ENCODE results near the gene PAK2.

DNA sequence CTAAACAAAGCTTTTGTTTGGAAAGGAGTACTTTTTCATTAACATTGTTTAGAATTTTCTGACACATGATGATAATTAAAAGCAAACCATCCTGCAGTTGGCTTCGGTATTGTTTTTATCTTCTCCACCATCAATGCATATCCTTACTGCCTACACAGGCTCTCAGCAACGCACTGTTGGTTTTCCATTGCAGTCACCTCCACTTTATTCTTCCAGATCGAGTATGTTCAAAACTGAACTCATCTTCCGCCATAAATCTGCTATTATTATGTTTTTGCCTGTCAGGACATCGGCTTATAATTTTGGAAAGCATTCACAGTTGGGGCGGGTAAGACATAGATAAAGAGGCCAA lies 127.5 kb downstream of the PAK2 start:
- TF ChIP-seq, protein P1, sequence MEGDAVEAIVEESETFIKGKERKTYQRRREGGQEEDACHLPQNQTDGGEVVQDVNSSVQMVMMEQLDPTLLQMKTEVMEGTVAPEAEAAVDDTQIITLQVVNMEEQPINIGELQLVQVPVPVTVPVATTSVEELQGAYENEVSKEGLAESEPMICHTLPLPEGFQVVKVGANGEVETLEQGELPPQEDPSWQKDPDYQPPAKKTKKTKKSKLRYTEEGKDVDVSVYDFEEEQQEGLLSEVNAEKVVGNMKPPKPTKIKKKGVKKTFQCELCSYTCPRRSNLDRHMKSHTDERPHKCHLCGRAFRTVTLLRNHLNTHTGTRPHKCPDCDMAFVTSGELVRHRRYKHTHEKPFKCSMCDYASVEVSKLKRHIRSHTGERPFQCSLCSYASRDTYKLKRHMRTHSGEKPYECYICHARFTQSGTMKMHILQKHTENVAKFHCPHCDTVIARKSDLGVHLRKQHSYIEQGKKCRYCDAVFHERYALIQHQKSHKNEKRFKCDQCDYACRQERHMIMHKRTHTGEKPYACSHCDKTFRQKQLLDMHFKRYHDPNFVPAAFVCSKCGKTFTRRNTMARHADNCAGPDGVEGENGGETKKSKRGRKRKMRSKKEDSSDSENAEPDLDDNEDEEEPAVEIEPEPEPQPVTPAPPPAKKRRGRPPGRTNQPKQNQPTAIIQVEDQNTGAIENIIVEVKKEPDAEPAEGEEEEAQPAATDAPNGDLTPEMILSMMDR (IDR thresholded peaks at IDR 0.05) = no peak
- no peak for TF ChIP-seq EZH2phosphoT487 (IDR thresholded peaks at IDR 0.05)

Measured in neural progenitor cell (in vitro differentiated cells).